NT2/D1 (cell line): ENCODE measurements around the gene MBD2.
"Not testable (repeated sequence)": the region's sequence is repeated elsewhere in the genome, so short reads cannot be mapped to it uniquely, and the experiment has no call there.

Source experiments
- DNase-seq: peaks from one replicate; pipeline ENCODE4 v3.0.0-alpha.2; 2011; ENCODE audit warnings: low read depth, low spot score
- H3K27me3 ChIP-seq: 2 replicates; pipeline ENCODE4 v1.6.0; 2011; ENCODE audit warnings: mild to moderate bottlenecking; ENCODE audit not compliant: insufficient read length, insufficient read depth
- H3K36me3 ChIP-seq: 2 replicates; pipeline ENCODE4 v1.6.1; 2011; ENCODE audit warnings: mild to moderate bottlenecking, low read length, mixed read lengths; ENCODE audit not compliant: insufficient read depth, insufficient read length
- H3K4me1 ChIP-seq: 2 replicates; pipeline ENCODE4 v1.5.1; 2011; ENCODE audit not compliant: insufficient read depth, insufficient read length
- H3K4me3 ChIP-seq: 2 replicates; pipeline ENCODE4 v1.5.1; 2011; ENCODE audit warnings: low read depth; ENCODE audit not compliant: insufficient read length
- H3K9ac ChIP-seq: 2 replicates; pipeline ENCODE4 v1.6.0; 2011; ENCODE audit warnings: low read depth; ENCODE audit not compliant: insufficient read length
- H3K9me3 ChIP-seq: 2 replicates; pipeline ENCODE4 v1.5.1; 2011; ENCODE audit warnings: mild to moderate bottlenecking, low read length; ENCODE audit not compliant: insufficient read depth
- SUZ12 ChIP-seq: IDR thresholded peaks from 2 replicates; pipeline ENCODE4 v1.6.1; 2011; ENCODE audit not compliant: insufficient read length, insufficient read depth; ENCODE audit errors: extremely low read depth
- YY1 ChIP-seq: IDR thresholded peaks from 2 replicates; pipeline ENCODE4 v1.6.1; 2011; ENCODE audit not compliant: insufficient read length, insufficient read depth
- ZNF274 ChIP-seq: IDR thresholded peaks from 2 replicates; pipeline ENCODE4 v1.6.1; 2011; ENCODE audit warnings: mild to moderate bottlenecking, low read depth, low read length

Gene MBD2

GRCh38 chr18:54140641-54141040 is 83.8 kb downstream of the MBD2 start:
- H3K9me3 ChIP-seq = peaks cover 13% of the 10 kb centered on the region; the same call in 1 of the 2 replicates
- no peak for DNase-seq
- no peaks in the 10 kb centered on the region for H3K36me3 ChIP-seq
- H3K9ac ChIP-seq = no peak overlapping the region
- H3K27me3 ChIP-seq = no peaks in the 10 kb centered on the region
- H3K4me3 ChIP-seq = no peak overlapping the region
- no peaks in the 10 kb centered on the region for H3K4me1 ChIP-seq
- TF ChIP-seq ZNF274 (no peak), YY1 (no peak), SUZ12 (no peak)

GRCh38 chr18:54135216-54135615 is 89.3 kb downstream of the MBD2 start:
- Histone ChIP-seq H3K36me3 (no peaks in the 10 kb centered on the region), H3K9ac (no peak overlapping the region), H3K9me3 (peaks cover 11% of the 10 kb centered on the region; the same call in 1 of the 2 replicates), H3K4me1 (no peaks in the 10 kb centered on the region), H3K27me3 (no peaks in the 10 kb centered on the region), H3K4me3 (no peak overlapping the region)
- TF ChIP-seq SUZ12 = no peak
- TF ChIP-seq YY1 = no peak
- no peak for TF ChIP-seq ZNF274
- no peak for DNase-seq

- Histone ChIP-seq H3K27me3 (no peaks in the 10 kb centered on the region), H3K9ac (no peak overlapping the region), H3K4me1 (peaks cover under 1% of the 10 kb centered on the region), H3K4me3 (no peak overlapping the region), H3K9me3 (no peaks in the 10 kb centered on the region; the same call in 1 of the 2 replicates), H3K36me3 (no peaks in the 10 kb centered on the region)
- DNase-seq = no peak
- no peak for TF ChIP-seq SUZ12
- TF ChIP-seq YY1 = no peak
- no peak for TF ChIP-seq ZNF274
Observed at GRCh38 chr18:54134053-54134452, 90.4 kb downstream of the MBD2 start.

- Histone ChIP-seq H3K4me1 (peaks cover 2% of the 10 kb centered on the region), H3K36me3 (no peaks in the 10 kb centered on the region), H3K4me3 (no peak overlapping the region), H3K9me3 (no peaks in the 10 kb centered on the region), H3K27me3 (no peaks in the 10 kb centered on the region), H3K9ac (no peak overlapping the region)
- DNase-seq = peak; percentile 35
- TF ChIP-seq SUZ12 (no peak), ZNF274 (no peak), YY1 (no peak)
Observed at GRCh38 chr18:54130631-54131030, 93.8 kb downstream of the MBD2 start.

- Histone ChIP-seq H3K9ac (no peak overlapping the region), H3K4me3 (no peak overlapping the region)
- no peak for TF ChIP-seq YY1
- TF ChIP-seq SUZ12 = no peak
- no peak for TF ChIP-seq ZNF274
Observed at GRCh38 chr18:54130177-54130576, 94.3 kb downstream of the MBD2 start.

GRCh38 chr18:54129448-54130067 is 94.9 kb downstream of the MBD2 start:
- TF ChIP-seq SUZ12 = no peak
- TF ChIP-seq YY1 = no peak
- no peak for TF ChIP-seq ZNF274
- H3K4me3 ChIP-seq = no peak overlapping the region
- H3K27me3 ChIP-seq = no peaks in the 10 kb centered on the region
- H3K9ac ChIP-seq = no peak overlapping the region
- no peak for DNase-seq
- peaks cover 2% of the 10 kb centered on the region for H3K4me1 ChIP-seq
- H3K36me3 ChIP-seq = no peaks in the 10 kb centered on the region
- no peaks in the 10 kb centered on the region for H3K9me3 ChIP-seq

More at GRCh38 chr18:54130177-54130576, 94.3 kb downstream of the MBD2 start:
- Histone ChIP-seq H3K9me3 (no peaks in the 10 kb centered on the region), H3K27me3 (no peaks in the 10 kb centered on the region), H3K36me3 (no peaks in the 10 kb centered on the region), H3K4me1 (peaks cover 2% of the 10 kb centered on the region)
- no peak for DNase-seq

GRCh38 chr18:54127759-54128378 is 96.6 kb downstream of the MBD2 start:
- TF ChIP-seq YY1 (no peak), SUZ12 (no peak), ZNF274 (no peak)
- Histone ChIP-seq H3K9ac (no peak overlapping the region), H3K9me3 (no peaks in the 10 kb centered on the region), H3K4me1 (peaks cover 2% of the 10 kb centered on the region), H3K36me3 (no peaks in the 10 kb centered on the region), H3K4me3 (no peak overlapping the region), H3K27me3 (no peaks in the 10 kb centered on the region)
- DNase-seq = peak; percentile 43

- no peaks in the 10 kb centered on the region for H3K27me3 ChIP-seq
- no peak overlapping the region for H3K4me3 ChIP-seq
- TF ChIP-seq ZNF274 (no peak), YY1 (no peak), SUZ12 (no peak)
- no peaks in the 10 kb centered on the region for H3K36me3 ChIP-seq
- peaks cover 2% of the 10 kb centered on the region for H3K4me1 ChIP-seq
- no peak for DNase-seq
- no peak overlapping the region for H3K9ac ChIP-seq
- H3K9me3 ChIP-seq = no peaks in the 10 kb centered on the region
Observed at GRCh38 chr18:54125429-54125828, 99.0 kb downstream of the MBD2 start.

- H3K9me3 ChIP-seq, H3K9ac ChIP-seq, H3K4me1 ChIP-seq, DNase-seq, H3K4me3 ChIP-seq, H3K27me3 ChIP-seq, H3K36me3 ChIP-seq: not testable (repeated sequence)
Observed at GRCh38 chr18:54123720-54124440, 100.6 kb downstream of the MBD2 start.
